Liver (tissue), 9 donors: ENCODE measurements around the gene NFIB. TPM values are rescaled to one million over a fixed set of nuclear protein-coding genes. Genes with fewer than 3 reads are reported as not detected.

Source experiments
- DNase-seq: peaks from one replicate; pipeline ENCODE4 v3.0.0-alpha.2; 2017; ENCODE audit warnings: low spot score
- H3K27ac ChIP-seq, 2 donors: one replicate each; pipeline ENCODE4 v1.7.0; 2013; ENCODE audit warnings: inconsistent platforms in 2 of 2, low read length in 2 of 2, control low read depth in 1 of 2, low read depth in 1 of 2, mild to moderate bottlenecking in 1 of 2
- H3K27me3 ChIP-seq, 4 donors: one replicate each; pipeline versions ENCODE4 v1.6.1 to v1.7.0; 2013; ENCODE audit warnings: low read length in 3 of 4, inconsistent platforms in 1 of 4, mild to moderate bottlenecking in 1 of 4, moderate library complexity in 1 of 4; ENCODE audit not compliant: control insufficient read depth in 4 of 4, insufficient read depth in 4 of 4
- H3K36me3 ChIP-seq, 4 donors: one replicate each; pipeline versions ENCODE4 v1.6.1 to v1.7.0; 2013; ENCODE audit warnings: low read length in 3 of 4, mild to moderate bottlenecking in 3 of 4, low read depth in 1 of 4, moderate library complexity in 1 of 4; ENCODE audit not compliant: control insufficient read depth in 4 of 4, insufficient read depth in 3 of 4
- H3K4me1 ChIP-seq, 4 donors: one replicate each; pipeline versions ENCODE4 v1.6.1 to v1.7.0; 2013; ENCODE audit warnings: low read length in 3 of 4, mild to moderate bottlenecking in 3 of 4, moderate library complexity in 1 of 4; ENCODE audit not compliant: control insufficient read depth in 4 of 4, insufficient read depth in 4 of 4
- H3K4me3 ChIP-seq, 3 donors: one replicate each; pipeline versions ENCODE4 v1.6.1 to v1.7.0; 2013; ENCODE audit warnings: low read length in 3 of 3, control low read depth in 1 of 3, low read depth in 1 of 3, mild to moderate bottlenecking in 1 of 3
- H3K9ac ChIP-seq, 2 donors: one replicate each; pipeline ENCODE4 v1.7.0; 2013; ENCODE audit warnings: low read length in 2 of 2, mild to moderate bottlenecking in 2 of 2, moderate library complexity in 2 of 2, control low read depth in 1 of 2, low read depth in 1 of 2
- H3K9me3 ChIP-seq, 4 donors: one replicate each; pipeline versions ENCODE4 v1.6.1 to v1.7.0; 2013; ENCODE audit warnings: low read length in 3 of 4; ENCODE audit not compliant: control insufficient read depth in 4 of 4
- ATF3 ChIP-seq: IDR thresholded peaks from 2 replicates; pipeline ENCODE4 v1.6.1; 2016; ENCODE audit warnings: antibody characterized with exemption
- CTCF ChIP-seq: fragments of 150-350 bp; IDR thresholded peaks from 2 replicates; pipeline ENCODE4 v1.5.1; 2017; ENCODE audit warnings: improper control_type of control experiment, low read depth, low read length; ENCODE audit not compliant: missing input control
- EGR1 ChIP-seq, 2 donors: IDR thresholded peaks; 2 replicates each; pipeline ENCODE4 v1.6.1; 2016 to 2018; ENCODE audit warnings: antibody characterized with exemption in 2 of 2, low read depth in 2 of 2
- FOXA1 ChIP-seq: IDR thresholded peaks from 2 replicates; pipeline ENCODE4 v1.6.1; 2016; ENCODE audit warnings: antibody characterized with exemption
- FOXA2 ChIP-seq: IDR thresholded peaks from 2 replicates; pipeline ENCODE4 v1.6.1; 2016; ENCODE audit warnings: antibody characterized with exemption
- GABPA ChIP-seq, 2 donors: IDR thresholded peaks in 1 of 2; conservative IDR thresholded peaks in 1 of 2; 2 replicates each; pipeline ENCODE4 v1.6.1; 2016; ENCODE audit warnings: antibody characterized with exemption in 2 of 2, mild to moderate bottlenecking in 1 of 2, moderate library complexity in 1 of 2
- HNF4A ChIP-seq, 2 donors: conservative IDR thresholded peaks; 2 replicates each; pipeline ENCODE4 v1.6.1; 2016; ENCODE audit warnings: antibody characterized with exemption in 2 of 2, mild to moderate bottlenecking in 2 of 2
- HNF4G ChIP-seq: IDR thresholded peaks from 2 replicates; pipeline ENCODE4 v1.6.1; 2016; ENCODE audit warnings: antibody characterized with exemption
- JUND ChIP-seq, 2 donors: IDR thresholded peaks; 2 replicates each; pipeline ENCODE4 v1.6.1; 2016; ENCODE audit warnings: antibody characterized with exemption in 2 of 2
- MAX ChIP-seq: IDR thresholded peaks from 2 replicates; pipeline ENCODE4 v1.6.1; 2016; ENCODE audit warnings: antibody characterized with exemption
- NR2F2 ChIP-seq: IDR thresholded peaks from 2 replicates; pipeline ENCODE4 v1.6.1; 2016; ENCODE audit warnings: antibody characterized with exemption
- RAD21 ChIP-seq, 2 donors: IDR thresholded peaks; 2 replicates each; pipeline ENCODE4 v1.6.1; 2016; ENCODE audit warnings: antibody characterized with exemption in 2 of 2, mild to moderate bottlenecking in 2 of 2
- REST ChIP-seq: IDR thresholded peaks from 2 replicates; pipeline ENCODE4 v1.6.1; 2016; ENCODE audit warnings: antibody characterized with exemption, mild to moderate bottlenecking
- RXRA ChIP-seq, 2 donors: IDR thresholded peaks; 2 replicates each; pipeline ENCODE4 v1.6.1; 2017 to 2018; ENCODE audit warnings: antibody characterized with exemption in 2 of 2, mild to moderate bottlenecking in 1 of 2
- SP1 ChIP-seq: IDR thresholded peaks from 2 replicates; pipeline ENCODE4 v1.6.1; 2018; ENCODE audit warnings: antibody characterized with exemption, mild to moderate bottlenecking
- TAF1 ChIP-seq: conservative IDR thresholded peaks from 2 replicates; pipeline ENCODE4 v1.6.1; 2016; ENCODE audit warnings: antibody characterized with exemption, mild to moderate bottlenecking
- YY1 ChIP-seq: IDR thresholded peaks from 2 replicates; pipeline ENCODE4 v1.6.1; 2016; ENCODE audit warnings: antibody characterized with exemption, mild to moderate bottlenecking
- ZBTB33 ChIP-seq: IDR thresholded peaks from 2 replicates; pipeline ENCODE4 v1.6.1; 2016; ENCODE audit warnings: antibody characterized with exemption
- WGBS: extraction: QIAGEN DNeasy Blood & Tissue Kit; methylation state at CpG from one replicate; pipeline ENCODE4 v1.1.7; 2013; 5-methylcytosine and 5-hydroxymethylcytosine counted together
- polyA plus RNA-seq, 2 donors: library from polyadenylated mRNA; stranded (reverse) in 1 of 2; unstranded in 1 of 2; fragments of 200-250 nt in 1 of 2; fragments of >200 nt in 1 of 2; fragmentation: Nextera tagmentation in 1 of 2; extraction: Ambion mirVana in 1 of 2; gene quantifications; one replicate each; pipeline versions ENCODE4 v1.2.1 to v1.2.3, GENCODE V29; 2013 to 2015
- total RNA-seq, 2 donors: library from RNA; depleted of rRNA; stranded (reverse); fragments of >200 nt; gene quantifications; one replicate each; pipeline ENCODE4 v1.2.3, GENCODE V29; 2014
- donor health status: healthy.
- donor health status: healthy.
- donor health status: healthy.
- donor health status: healthy.
- donor health status: healthy.

NFIB gene
- total and polyA plus RNA-seq, 4 donors, result 3.2 to 23.2 (median 8.0) TPM

GRCh38 chr9:14301006-14301405, 12.9 kb downstream of the NFIB start (continued):
- TF ChIP-seq CTCF (no peak), ZBTB33 (no peak), RAD21 (IDR thresholded peaks at IDR 0.05) (no peak)

GRCh38 chr9:14300588-14300987, 13.4 kb downstream of the NFIB start:
- peak overlapping the region in 1 of 2 donors; percentile 8 for H3K9ac ChIP-seq
- 50% methylated on average over 3 of the region's 3 CpGs for WGBS
- peaks cover 11 to 79% (median 43%) of the 10 kb centered on the region in 4 donors for H3K4me1 ChIP-seq
- peak overlapping the region; percentile 49 to 60 for H3K27ac ChIP-seq
- H3K27me3 ChIP-seq, result no peaks in the 10 kb centered on the region
- TF ChIP-seq TAF1 (no peak), EGR1 (IDR thresholded peaks at IDR 0.05; ENCODE audit: low read depth in 2 of 2) (no peak), RAD21 (IDR thresholded peaks at IDR 0.05) (no peak), HNF4G (no peak), ATF3 (no peak), HNF4A (conservative IDR thresholded peaks at IDR 0.05) (peak in 1 of 2 donors; percentile 34), RXRA (IDR thresholded peaks at IDR 0.05) (no peak), FOXA1 (no peak), NR2F2 (no peak), GABPA (IDR thresholded peaks at IDR 0.05 in 1 of 2, conservative IDR thresholded peaks at IDR 0.05 in 1 of 2) (no peak), ZBTB33 (no peak), SP1 (no peak), MAX (no peak), REST (peak; percentile 95), JUND (IDR thresholded peaks at IDR 0.05) (no peak), CTCF (no peak), FOXA2 (no peak), YY1 (peak; percentile 13)
- H3K4me3 ChIP-seq, result peak overlapping the region in 2 of 3 donors; percentile 29 to 42
- H3K9me3 ChIP-seq, result no peaks in the 10 kb centered on the region
- H3K36me3 ChIP-seq, result no peaks in the 10 kb centered on the region
- DNase-seq, result no peak
